Measurements from ENCODE around the gene HS6ST2. TPM values are rescaled to one million over a fixed set of nuclear protein-coding genes. Genes with fewer than 3 reads are reported as not detected.
A peak's percentile ranks its signal among the peaks of the same experiment; 100 is the strongest.
"Not testable (repeated sequence)": the region's sequence is repeated elsewhere in the genome, so short reads cannot be mapped to it uniquely, and the experiment has no call there.

HS6ST2 gene
- total RNA-seq, 1 donor from 2014 or later, result 6.2 TPM

- Mint-ChIP-seq H3K4me3 (ENCODE audit: unreplicated experiment) (peak overlapping the region; percentile 70), H3K4me1 (ENCODE audit: unreplicated experiment) (peaks cover 29% of the 10 kb centered on the region), H3K27me3 (ENCODE audit: unreplicated experiment) (peaks cover 29% of the 10 kb centered on the region), H3K27ac (ENCODE audit: unreplicated experiment) (no peak overlapping the region), H3K36me3 (ENCODE audit: unreplicated experiment) (no peaks in the 10 kb centered on the region), H3K9me3 (ENCODE audit: unreplicated experiment) (no peaks in the 10 kb centered on the region)
- TF ChIP-seq CTCF (IDR thresholded peaks at IDR 0.05), result no peak
- no peak for DNase-seq (ENCODE audit: extremely low spot score, unreplicated experiment)
These were observed 1.8 kb downstream of the HS6ST2 start for GRCh38 chrX:132956421-132957210.

- peak; percentile 47 for TF ChIP-seq CTCF (IDR thresholded peaks at IDR 0.05)
- Mint-ChIP-seq H3K9me3 (ENCODE audit: unreplicated experiment) (no peaks in the 10 kb centered on the region), H3K27me3 (ENCODE audit: unreplicated experiment) (peaks cover 29% of the 10 kb centered on the region), H3K27ac (ENCODE audit: unreplicated experiment) (no peak overlapping the region), H3K36me3 (ENCODE audit: unreplicated experiment) (no peaks in the 10 kb centered on the region), H3K4me3 (ENCODE audit: unreplicated experiment) (peak overlapping the region; percentile 70), H3K4me1 (ENCODE audit: unreplicated experiment) (peaks cover 27% of the 10 kb centered on the region)
- DNase-seq (ENCODE audit: extremely low spot score, unreplicated experiment), result no peak
These were observed 2.7 kb downstream of the HS6ST2 start for GRCh38 chrX:132955690-132956089.

GRCh38 chrX:132954323-132954722 lies 4.1 kb downstream of the HS6ST2 start:
- H3K9me3 Mint-ChIP-seq (ENCODE audit: unreplicated experiment), result no peaks in the 10 kb centered on the region
- peaks cover 25% of the 10 kb centered on the region for H3K4me1 Mint-ChIP-seq (ENCODE audit: unreplicated experiment)
- no peaks in the 10 kb centered on the region for H3K36me3 Mint-ChIP-seq (ENCODE audit: unreplicated experiment)
- no peak overlapping the region for H3K4me3 Mint-ChIP-seq (ENCODE audit: unreplicated experiment)
- DNase-seq (ENCODE audit: extremely low spot score, unreplicated experiment), result no peak
- no peak for TF ChIP-seq CTCF (IDR thresholded peaks at IDR 0.05)
- no peak overlapping the region for H3K27ac Mint-ChIP-seq (ENCODE audit: unreplicated experiment)
- H3K27me3 Mint-ChIP-seq (ENCODE audit: unreplicated experiment), result peaks cover 28% of the 10 kb centered on the region

- H3K36me3 Mint-ChIP-seq (ENCODE audit: unreplicated experiment), result no peaks in the 10 kb centered on the region
- no peaks in the 10 kb centered on the region for H3K9me3 Mint-ChIP-seq (ENCODE audit: unreplicated experiment)
- H3K27ac Mint-ChIP-seq (ENCODE audit: unreplicated experiment), result no peak overlapping the region
- H3K27me3 Mint-ChIP-seq (ENCODE audit: unreplicated experiment), result peaks cover 18% of the 10 kb centered on the region
- no peak for DNase-seq (ENCODE audit: extremely low spot score, unreplicated experiment)
- TF ChIP-seq CTCF (IDR thresholded peaks at IDR 0.05), result no peak
- H3K4me3 Mint-ChIP-seq (ENCODE audit: unreplicated experiment), result no peak overlapping the region
- H3K4me1 Mint-ChIP-seq (ENCODE audit: unreplicated experiment), result peaks cover 18% of the 10 kb centered on the region
These were observed 5.1 kb downstream of the HS6ST2 start for GRCh38 chrX:132953354-132953753.

GRCh38 chrX:132948648-132949260 lies 9.7 kb downstream of the HS6ST2 start:
- no peaks in the 10 kb centered on the region for H3K27me3 Mint-ChIP-seq (ENCODE audit: unreplicated experiment)
- no peak overlapping the region for H3K27ac Mint-ChIP-seq (ENCODE audit: unreplicated experiment)
- TF ChIP-seq CTCF (IDR thresholded peaks at IDR 0.05), result peak; percentile 36
- no peaks in the 10 kb centered on the region for H3K9me3 Mint-ChIP-seq (ENCODE audit: unreplicated experiment)
- DNase-seq (ENCODE audit: extremely low spot score, unreplicated experiment), result no peak
- H3K4me3 Mint-ChIP-seq (ENCODE audit: unreplicated experiment), result no peak overlapping the region
- peaks cover 2% of the 10 kb centered on the region for H3K4me1 Mint-ChIP-seq (ENCODE audit: unreplicated experiment)
- H3K36me3 Mint-ChIP-seq (ENCODE audit: unreplicated experiment), result no peaks in the 10 kb centered on the region

- not testable (repeated sequence) for H3K9me3 Mint-ChIP-seq (ENCODE audit: unreplicated experiment); DNase-seq (ENCODE audit: extremely low spot score, unreplicated experiment); H3K36me3 Mint-ChIP-seq (ENCODE audit: unreplicated experiment); H3K27me3 Mint-ChIP-seq (ENCODE audit: unreplicated experiment); H3K27ac Mint-ChIP-seq (ENCODE audit: unreplicated experiment); H3K4me3 Mint-ChIP-seq (ENCODE audit: unreplicated experiment); H3K4me1 Mint-ChIP-seq (ENCODE audit: unreplicated experiment)
These were observed 13.3 kb downstream of the HS6ST2 start for GRCh38 chrX:132945055-132945599.
